Ishikawa (cell line): ENCODE results near the gene CYS1.

Source experiments
- CEBPB ChIP-seq: IDR thresholded peaks from 2 replicates; pipeline ENCODE4 v1.6.1; 2012
- CREB1 ChIP-seq: IDR thresholded peaks from 2 replicates; pipeline ENCODE4 v1.6.1; 2012; ENCODE audit warnings: low read depth
- EGR1 ChIP-seq: IDR thresholded peaks from 2 replicates; pipeline ENCODE4 v1.6.1; 2012
- EP300 ChIP-seq: IDR thresholded peaks from 2 replicates; pipeline ENCODE4 v1.6.1; 2012; ENCODE audit warnings: borderline replicate concordance
- FOXM1 ChIP-seq: IDR thresholded peaks from 2 replicates; pipeline ENCODE4 v1.6.1; 2012; ENCODE audit warnings: low read depth, borderline replicate concordance
- MAX ChIP-seq: IDR thresholded peaks from 2 replicates; pipeline ENCODE4 v1.6.1; 2012
- NFIC ChIP-seq: IDR thresholded peaks from 2 replicates; pipeline ENCODE4 v1.6.1; 2012
- RAD21 ChIP-seq: IDR thresholded peaks from 2 replicates; pipeline ENCODE4 v1.6.1; 2012; ENCODE audit warnings: low read depth
- TAF1 ChIP-seq: IDR thresholded peaks from 2 replicates; pipeline ENCODE4 v1.6.1; 2012; ENCODE audit warnings: low read depth, mild to moderate bottlenecking
- TCF12 ChIP-seq: IDR thresholded peaks from 2 replicates; pipeline ENCODE4 v1.6.1; 2012; ENCODE audit warnings: low read depth
- TEAD4 ChIP-seq: IDR thresholded peaks from 2 replicates; pipeline ENCODE4 v1.6.1; 2012
- USF1 ChIP-seq: IDR thresholded peaks from 2 replicates; pipeline ENCODE4 v1.6.1; 2012
- YY1 ChIP-seq: IDR thresholded peaks from 2 replicates; pipeline ENCODE4 v1.6.1; 2012; ENCODE audit warnings: low read depth
- ZBTB7A ChIP-seq: IDR thresholded peaks from 2 replicates; pipeline ENCODE4 v1.6.1; 2012; ENCODE audit warnings: low read depth
- TF ChIP-seq, protein P1 (sequence below): IDR thresholded peaks from 2 replicates; pipeline ENCODE4 v1.6.1; 2012; ENCODE audit warnings: low read depth, mild to moderate bottlenecking

The CYS1 gene

GRCh38 chr2:10016802-10017258 lies 63.4 kb downstream of the CYS1 start:
- no peak for TF ChIP-seq USF1
- no peak for TF ChIP-seq NFIC
- TF ChIP-seq MAX, result no peak
- no peak for TF ChIP-seq EP300
- no peak for TF ChIP-seq FOXM1
- no peak for TF ChIP-seq ZBTB7A
- TF ChIP-seq CEBPB, result no peak
- TF ChIP-seq EGR1, result no peak
- no peak for TF ChIP-seq TAF1

DNA sequence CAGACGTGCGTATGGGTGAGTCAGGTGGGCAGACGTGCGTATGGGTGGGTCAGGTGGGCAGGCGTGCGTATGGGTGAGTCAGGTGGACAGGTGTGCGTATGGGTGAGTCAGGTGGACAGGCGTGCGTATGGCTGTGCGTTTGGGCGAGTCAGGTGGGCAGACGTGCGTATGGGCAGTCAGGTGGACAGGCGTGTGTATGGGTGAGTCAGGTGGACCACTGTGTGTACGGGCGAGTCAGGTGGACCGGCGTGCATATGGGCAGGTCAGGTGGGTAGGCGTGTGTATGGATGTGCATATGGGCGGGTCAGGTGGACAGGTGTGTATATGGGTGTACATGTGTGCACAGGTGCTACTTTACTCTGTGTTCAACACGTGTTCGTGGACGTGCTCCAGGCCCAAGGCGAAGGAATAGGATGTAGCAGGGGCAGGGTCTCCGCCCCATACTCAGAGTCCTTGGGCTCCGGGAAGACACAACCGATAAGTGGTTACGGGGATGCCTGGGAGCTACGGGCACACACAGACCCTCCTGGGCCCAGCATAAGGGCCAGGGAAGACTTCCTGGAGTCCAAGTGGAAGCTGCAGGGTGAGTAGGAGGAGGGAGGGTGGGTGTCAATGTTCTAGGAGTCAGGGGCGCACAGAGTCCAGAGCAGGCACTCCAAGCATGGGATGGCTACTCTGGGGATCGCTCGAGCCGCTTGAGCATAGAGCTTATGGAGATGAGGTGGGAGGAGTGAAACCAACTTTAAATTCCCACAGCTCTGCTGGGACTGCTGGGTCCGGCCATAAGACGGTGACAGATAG lies 64.0 kb downstream of the CYS1 start:
- TF ChIP-seq USF1 (no peak), YY1 (no peak), EP300 (no peak), EGR1 (no peak), RAD21 (no peak), TCF12 (no peak), ZBTB7A (no peak), CREB1 (no peak), TAF1 (no peak), CEBPB (no peak)
- TF ChIP-seq, protein P1, sequence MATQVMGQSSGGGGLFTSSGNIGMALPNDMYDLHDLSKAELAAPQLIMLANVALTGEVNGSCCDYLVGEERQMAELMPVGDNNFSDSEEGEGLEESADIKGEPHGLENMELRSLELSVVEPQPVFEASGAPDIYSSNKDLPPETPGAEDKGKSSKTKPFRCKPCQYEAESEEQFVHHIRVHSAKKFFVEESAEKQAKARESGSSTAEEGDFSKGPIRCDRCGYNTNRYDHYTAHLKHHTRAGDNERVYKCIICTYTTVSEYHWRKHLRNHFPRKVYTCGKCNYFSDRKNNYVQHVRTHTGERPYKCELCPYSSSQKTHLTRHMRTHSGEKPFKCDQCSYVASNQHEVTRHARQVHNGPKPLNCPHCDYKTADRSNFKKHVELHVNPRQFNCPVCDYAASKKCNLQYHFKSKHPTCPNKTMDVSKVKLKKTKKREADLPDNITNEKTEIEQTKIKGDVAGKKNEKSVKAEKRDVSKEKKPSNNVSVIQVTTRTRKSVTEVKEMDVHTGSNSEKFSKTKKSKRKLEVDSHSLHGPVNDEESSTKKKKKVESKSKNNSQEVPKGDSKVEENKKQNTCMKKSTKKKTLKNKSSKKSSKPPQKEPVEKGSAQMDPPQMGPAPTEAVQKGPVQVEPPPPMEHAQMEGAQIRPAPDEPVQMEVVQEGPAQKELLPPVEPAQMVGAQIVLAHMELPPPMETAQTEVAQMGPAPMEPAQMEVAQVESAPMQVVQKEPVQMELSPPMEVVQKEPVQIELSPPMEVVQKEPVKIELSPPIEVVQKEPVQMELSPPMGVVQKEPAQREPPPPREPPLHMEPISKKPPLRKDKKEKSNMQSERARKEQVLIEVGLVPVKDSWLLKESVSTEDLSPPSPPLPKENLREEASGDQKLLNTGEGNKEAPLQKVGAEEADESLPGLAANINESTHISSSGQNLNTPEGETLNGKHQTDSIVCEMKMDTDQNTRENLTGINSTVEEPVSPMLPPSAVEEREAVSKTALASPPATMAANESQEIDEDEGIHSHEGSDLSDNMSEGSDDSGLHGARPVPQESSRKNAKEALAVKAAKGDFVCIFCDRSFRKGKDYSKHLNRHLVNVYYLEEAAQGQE, result no peak

GRCh38 chr2:10014418-10015190 lies 65.6 kb downstream of the CYS1 start:
- no peak for TF ChIP-seq YY1
- no peak for TF ChIP-seq EGR1
- TF ChIP-seq, protein P1, result no peak
- TF ChIP-seq TAF1, result no peak
- no peak for TF ChIP-seq RAD21
- TF ChIP-seq USF1, result no peak
- TF ChIP-seq CEBPB, result no peak
- no peak for TF ChIP-seq TCF12
- no peak for TF ChIP-seq TEAD4

DNA sequence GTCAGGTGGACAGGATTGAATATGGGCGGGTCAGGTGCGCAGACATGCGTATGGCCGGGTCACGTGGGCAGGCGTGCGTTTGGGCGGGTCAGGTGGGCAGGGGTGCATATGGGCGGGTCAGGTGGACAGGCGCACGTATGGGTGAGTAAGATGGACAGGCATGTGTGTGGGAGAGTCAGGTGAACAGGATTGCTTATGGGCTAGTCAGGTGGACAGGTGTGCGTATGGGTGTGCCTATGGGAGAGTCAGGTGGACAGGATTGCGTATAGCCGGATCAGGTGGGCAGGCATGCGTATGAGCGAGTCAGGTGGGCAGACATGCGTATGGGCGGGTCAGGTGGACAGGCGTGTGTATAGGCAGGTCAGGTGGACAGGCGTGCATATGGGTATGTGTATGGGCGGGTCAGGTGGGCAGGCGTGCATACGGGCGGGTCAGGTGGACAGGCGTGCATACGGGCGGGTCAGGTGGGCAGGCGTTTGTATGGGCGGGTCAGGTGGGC lies 67.2 kb downstream of the CYS1 start:
- TF ChIP-seq EP300 (no peak), NFIC (no peak), TCF12 (no peak), YY1 (no peak), TEAD4 (no peak), CEBPB (no peak), USF1 (no peak), CREB1 (no peak), TAF1 (no peak), EGR1 (no peak), MAX (no peak), RAD21 (no peak), ZBTB7A (no peak), FOXM1 (no peak)
- TF ChIP-seq, protein P1, result no peak
